Measurements from ENCODE around the gene RAPGEF2.
"Not testable (repeated sequence)": the region's sequence is repeated elsewhere in the genome, so short reads cannot be mapped to it uniquely, and the experiment has no call there.

Gene RAPGEF2

DNA sequence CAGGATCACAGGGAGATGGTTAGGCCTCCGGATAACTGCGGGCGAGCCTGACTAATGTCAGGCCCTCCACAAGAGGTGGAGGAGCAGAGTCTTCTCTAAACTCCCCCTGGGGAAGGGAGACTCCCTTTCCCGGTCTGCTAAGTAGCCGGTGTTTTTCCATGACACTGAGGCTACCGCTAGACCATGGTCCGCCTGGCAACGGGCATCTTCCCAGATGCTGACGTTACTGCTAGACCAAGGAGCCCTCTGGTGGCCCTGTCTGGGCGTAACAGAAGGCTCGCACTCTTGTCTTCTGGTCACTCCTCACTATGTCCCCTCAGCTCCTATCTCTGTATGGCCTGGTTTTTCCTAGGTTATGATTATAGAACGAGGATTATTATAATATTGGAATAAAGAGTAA, 213.0 kb downstream of the RAPGEF2 start:
- not testable (repeated sequence) for DNase-seq (ENCODE audit: low read depth)

DNA sequence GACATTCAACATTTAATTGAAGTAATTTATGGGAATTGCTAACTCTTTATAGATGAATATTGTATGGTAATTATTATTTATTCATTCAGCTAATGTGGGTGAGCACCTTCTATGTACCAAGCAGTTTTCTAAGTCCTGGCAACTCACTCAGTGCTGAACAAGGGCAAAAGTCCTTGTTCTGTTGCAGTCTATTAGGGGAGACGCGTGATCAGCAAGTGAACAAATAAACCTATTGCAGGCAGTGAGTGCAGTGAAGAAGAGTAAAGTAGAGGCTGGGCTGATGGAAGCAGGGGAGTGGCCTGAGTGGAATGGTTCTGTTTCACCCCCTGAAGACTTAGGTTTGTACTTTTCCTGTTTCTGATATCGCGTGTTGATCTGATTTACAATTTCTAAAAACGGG, 214.3 kb downstream of the RAPGEF2 start:
- DNase-seq (ENCODE audit: low read depth): no peak

DNA sequence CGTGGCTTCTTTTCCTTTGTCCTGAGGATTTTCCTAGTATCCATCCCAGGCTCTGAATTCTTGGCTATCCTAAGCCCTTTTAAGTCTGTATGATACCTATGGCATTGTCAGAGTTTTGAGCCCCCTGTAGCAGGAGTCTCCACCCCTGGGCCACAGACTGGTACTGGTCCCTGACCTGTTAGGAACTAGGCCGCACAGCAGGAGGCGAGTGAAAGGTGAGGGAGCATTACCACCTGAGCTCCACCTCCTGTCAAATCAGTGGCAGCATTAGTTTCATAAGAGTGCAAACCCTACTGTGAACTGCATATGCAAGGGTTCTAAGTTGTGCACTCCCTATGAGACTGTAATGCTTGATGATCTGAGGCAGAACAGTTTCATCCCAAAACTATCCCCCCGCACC, 216.1 kb downstream of the RAPGEF2 start:
- no peak for DNase-seq (ENCODE audit: low read depth)

DNA sequence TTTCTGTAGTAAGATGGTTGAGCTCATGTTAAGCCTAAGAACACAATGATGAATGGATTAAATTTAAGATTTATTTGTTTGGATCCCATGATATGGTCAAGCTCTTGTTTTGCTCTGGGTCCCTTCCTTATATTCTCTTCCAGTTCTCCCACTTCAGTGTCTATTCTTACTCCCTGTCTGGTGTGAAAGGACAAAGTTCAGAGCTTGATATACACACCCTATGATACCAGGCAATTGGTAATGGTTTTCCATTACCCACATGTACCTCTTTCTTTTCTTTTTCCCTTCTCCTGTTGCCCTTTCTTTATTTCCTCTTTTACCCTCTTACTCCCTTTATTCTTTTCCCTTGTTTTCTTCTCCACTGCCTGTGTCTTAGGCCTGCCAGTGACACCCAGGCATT, 223.6 kb downstream of the RAPGEF2 start:
- no peak for DNase-seq (ENCODE audit: low read depth)

DNA sequence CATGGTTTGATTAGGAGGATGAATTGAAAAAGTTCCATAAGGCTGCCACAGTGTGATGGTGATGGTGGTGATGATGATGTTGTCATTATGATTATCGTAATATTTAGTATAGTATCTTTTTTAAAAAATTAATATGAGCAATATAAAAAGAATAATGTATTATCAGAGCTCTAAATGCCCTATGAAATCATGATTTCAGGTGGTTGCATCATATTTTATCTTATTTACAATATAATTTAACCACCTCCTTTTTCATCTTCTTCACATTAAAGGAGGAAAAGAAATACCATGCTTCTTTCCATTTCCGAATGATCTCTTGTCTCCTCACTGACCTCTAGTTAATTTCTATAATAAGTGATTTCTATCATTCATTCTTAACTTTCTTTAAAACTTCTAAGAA, 225.9 kb downstream of the RAPGEF2 start:
- no peak for DNase-seq (ENCODE audit: low read depth)

DNA sequence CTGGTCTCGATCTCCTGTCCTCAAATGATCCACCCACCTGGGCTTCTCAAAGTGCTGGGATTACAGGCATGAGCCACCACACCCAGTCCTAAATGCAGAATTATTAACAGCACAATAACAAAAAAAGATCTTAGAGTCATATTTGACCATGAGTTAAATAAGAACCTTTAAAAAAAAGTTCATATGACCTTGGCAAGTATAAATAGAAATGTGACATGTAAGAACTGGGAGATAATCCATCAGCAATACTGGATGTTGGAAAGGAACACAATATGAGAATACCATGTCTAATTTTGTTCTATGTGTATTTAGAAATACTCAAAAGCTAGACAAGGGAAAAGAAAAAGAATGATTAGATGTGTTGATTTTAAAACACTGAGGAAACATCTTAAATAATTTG, 231.6 kb downstream of the RAPGEF2 start:
- no peak for DNase-seq (ENCODE audit: low read depth)

DNA sequence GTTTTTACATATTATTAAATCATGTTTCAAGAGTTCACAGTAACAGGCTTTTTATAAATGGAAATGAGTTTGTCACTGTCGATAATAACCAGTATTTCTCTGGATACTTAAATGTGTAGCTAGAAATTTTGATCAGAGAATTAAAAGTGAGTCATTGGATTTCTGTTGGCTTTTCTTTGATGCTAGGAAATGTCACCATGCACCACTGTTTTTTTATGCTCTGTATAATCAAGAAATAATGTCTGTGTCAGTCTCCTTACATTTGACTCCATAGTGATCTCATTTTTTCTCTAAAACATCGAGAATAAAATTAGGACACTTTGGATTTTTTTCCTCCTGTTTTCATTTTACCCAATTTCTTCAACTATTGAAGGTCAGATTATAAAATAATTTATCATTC, 234.2 kb downstream of the RAPGEF2 start:
- no peak for DNase-seq (ENCODE audit: low read depth)

DNA sequence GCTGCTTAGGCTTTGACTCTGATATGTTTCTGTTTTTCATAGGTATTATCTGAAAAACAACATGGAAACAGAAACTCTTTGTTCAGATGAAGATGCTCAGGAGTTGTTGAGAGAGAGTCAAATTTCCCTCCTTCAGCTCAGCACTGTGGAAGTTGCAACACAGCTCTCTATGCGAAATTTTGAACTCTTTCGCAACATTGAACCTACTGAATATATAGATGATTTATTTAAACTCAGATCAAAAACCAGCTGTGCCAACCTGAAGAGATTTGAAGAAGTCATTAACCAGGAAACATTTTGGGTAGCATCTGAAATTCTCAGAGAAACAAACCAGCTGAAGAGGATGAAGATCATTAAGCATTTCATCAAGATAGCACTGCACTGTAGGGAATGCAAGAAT, 238.6 kb downstream of the RAPGEF2 start:
- no peak for DNase-seq (ENCODE audit: low read depth)

DNA sequence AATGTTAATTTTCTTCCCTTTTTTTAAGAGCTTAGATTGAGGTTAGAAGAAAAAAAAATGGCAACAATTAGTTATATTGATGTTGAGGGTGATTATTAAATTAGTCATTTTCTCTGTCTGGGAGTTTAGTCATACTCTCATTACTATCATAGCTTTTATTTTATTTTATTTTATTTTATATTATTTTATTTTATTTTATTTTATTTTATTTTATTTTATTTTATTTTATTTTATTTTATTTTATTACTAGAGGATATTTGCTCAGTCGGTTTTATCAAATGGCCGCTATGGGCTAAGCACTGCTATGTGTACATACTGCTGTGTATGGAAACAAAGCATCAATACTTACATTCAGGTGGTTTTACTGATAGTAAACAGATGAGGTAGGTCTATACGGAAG, 239.5 kb downstream of the RAPGEF2 start:
- no peak for DNase-seq (ENCODE audit: low read depth)

DNA sequence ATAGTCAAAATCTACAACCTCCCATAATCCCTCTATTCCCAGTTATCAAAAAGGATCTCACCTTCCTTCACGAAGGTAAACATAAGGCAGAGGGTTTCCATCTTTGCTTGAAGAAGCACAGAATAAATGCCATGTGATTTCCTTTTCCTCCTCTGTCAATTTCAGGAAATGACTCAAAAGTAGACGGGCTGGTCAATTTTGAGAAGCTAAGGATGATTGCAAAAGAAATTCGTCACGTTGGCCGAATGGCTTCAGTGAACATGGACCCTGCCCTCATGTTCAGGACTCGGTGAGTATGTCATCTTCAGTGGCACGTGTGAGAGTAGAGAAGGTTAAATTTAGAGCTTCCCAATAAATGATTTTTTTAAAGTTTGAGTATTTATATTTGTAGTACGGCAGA, 240.2 kb downstream of the RAPGEF2 start:
- DNase-seq (ENCODE audit: low read depth): no peak

DNA sequence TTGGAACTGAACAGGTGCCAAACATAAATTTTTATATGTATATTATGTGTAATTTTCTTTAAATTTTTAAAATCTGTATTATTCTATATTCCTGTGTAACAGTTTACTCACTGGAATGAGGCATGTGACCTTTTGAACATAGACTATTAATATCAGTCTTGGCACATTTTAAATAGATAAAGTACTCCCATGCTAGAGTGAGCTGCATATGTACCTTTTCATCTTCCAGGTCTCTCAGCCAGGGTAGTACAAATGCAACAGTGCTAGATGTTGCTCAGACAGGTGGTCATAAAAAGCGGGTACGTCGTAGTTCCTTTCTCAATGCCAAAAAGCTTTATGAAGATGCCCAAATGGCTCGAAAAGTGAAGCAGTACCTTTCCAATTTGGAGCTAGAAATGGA, 242.0 kb downstream of the RAPGEF2 start:
- DNase-seq (ENCODE audit: low read depth): no peak

DNA sequence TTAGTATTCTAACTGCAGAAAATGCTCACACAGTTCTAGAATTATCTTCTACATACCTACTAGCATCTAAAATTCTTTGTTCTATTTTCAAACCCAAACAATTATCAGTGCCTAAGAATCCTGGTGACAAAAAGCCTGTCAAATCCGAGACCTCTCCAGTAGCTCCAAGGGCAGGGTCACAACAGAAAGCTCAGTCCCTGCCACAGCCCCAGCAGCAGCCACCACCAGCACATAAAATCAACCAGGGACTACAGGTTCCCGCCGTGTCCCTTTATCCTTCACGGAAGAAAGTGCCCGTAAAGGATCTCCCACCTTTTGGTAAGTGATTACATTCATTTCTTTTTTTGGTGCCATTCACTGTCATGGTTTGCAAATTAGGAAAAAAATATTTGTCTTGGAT, 243.8 kb downstream of the RAPGEF2 start:
- no peak for DNase-seq (ENCODE audit: low read depth)

DNA sequence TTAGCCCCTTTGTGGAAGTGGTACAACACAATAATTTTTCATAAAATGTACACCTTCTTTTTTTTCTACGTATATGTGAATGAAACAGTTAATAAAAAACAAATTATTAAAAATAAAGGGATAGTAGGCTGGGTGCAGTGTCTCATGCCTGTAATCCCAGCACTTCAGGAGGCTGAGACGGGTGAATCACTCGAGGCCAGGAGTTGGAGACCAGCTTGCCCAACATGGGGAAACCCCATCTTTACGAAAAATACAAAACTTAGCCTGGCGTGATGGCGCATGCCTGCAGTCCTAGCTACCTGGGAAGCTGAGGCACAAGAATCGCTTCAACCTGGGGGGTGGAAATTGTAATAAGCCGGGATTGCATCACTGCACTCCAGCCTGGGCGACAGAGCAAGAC, 244.9 kb downstream of the RAPGEF2 start:
- no peak for DNase-seq (ENCODE audit: low read depth)

DNA sequence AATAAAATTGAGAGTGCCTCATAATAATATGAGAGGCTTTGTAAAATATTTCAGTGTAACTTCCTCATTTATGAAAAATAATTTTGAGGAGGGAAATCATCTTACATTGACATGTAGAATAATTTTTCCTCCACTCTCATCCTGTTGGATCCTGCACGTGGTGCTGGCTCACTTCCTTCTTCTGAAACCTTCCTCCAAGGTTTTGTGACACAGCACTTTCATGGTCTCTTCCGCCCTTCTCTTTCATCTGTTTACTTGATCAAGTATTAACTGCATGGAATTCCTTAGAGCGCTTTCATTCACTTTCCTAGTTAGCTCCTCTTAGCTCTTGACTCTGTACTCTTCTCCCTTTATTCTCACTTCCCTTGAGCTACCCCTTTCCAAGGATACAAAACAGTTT, 246.5 kb downstream of the RAPGEF2 start:
- no peak for DNase-seq (ENCODE audit: low read depth)

DNA sequence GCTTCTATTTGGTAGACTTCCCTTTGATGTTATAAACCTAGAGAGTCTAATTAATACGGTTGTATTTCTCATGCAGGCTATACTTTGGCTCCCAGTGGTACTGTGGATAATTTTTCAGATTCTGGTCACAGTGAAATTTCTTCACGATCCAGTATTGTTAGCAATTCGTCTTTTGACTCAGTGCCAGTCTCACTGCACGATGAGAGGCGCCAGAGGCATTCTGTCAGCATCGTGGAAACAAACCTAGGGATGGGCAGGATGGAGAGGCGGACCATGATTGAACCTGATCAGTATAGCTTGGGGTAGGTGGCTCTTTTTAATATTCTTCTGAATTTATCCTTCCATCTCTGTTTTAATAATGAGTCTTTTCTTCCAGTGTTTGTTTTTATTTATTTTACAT, 249.7 kb downstream of the RAPGEF2 start:
- DNase-seq (ENCODE audit: low read depth): no peak

DNA sequence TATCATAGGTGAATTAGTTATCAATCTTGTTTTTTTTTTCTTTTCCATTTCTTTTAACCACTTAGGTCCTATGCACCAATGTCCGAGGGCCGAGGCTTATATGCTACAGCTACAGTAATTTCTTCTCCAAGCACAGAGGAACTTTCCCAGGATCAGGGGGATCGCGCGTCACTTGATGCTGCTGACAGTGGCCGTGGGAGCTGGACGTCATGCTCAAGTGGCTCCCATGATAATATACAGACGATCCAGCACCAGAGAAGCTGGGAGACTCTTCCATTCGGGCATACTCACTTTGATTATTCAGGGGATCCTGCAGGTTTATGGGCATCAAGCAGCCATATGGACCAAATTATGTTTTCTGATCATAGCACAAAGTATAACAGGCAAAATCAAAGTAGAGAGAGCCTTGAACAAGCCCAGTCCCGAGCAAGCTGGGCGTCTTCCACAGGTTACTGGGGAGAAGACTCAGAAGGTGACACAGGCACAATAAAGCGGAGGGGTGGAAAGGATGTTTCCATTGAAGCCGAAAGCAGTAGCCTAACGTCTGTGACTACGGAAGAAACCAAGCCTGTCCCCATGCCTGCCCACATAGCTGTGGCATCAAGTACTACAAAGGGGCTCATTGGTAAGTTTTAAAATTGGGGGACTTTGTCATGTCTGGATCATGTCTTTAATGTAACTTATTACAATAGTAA, 250.7 kb downstream of the RAPGEF2 start:
- DNase-seq (ENCODE audit: low read depth): no peak

DNA sequence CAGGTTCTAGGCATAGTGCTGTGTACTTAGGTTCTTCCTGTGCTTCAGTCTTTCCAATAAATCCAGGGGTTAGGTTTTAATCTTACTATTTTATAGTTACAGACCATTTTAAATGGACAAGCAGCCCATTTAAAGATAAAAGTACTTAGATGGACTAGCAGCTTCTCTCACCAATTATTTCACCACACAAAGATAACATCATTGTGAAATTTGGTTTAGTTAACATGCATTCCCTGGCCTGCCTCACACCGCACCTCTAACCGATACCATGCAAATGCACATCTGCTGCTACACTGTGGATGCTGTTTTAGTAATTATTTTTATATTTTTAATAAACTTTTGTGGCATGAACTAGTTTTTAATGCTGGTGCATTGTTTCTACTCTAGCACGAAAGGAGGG, 252.6 kb downstream of the RAPGEF2 start:
- no peak for DNase-seq (ENCODE audit: low read depth)

DNA sequence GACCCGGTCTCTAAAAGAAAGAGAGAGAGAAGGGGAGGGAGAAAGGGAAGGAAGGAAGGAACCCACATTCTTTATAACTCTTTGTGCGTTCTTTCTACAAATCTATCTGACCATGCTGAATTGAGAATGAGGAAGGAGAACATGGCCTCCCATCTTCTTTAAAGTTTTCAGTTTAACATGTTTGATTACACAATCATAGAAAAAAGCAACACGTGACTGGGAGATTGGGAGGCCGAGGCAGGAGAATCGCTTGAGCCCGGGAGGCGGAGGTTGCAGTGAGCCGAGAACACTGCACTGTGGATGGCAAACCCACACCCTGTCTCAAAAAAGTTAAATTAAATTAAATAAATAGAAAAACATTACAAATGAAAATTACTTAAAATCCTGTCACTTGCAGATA, 254.5 kb downstream of the RAPGEF2 start:
- DNase-seq (ENCODE audit: low read depth): no peak

DNA sequence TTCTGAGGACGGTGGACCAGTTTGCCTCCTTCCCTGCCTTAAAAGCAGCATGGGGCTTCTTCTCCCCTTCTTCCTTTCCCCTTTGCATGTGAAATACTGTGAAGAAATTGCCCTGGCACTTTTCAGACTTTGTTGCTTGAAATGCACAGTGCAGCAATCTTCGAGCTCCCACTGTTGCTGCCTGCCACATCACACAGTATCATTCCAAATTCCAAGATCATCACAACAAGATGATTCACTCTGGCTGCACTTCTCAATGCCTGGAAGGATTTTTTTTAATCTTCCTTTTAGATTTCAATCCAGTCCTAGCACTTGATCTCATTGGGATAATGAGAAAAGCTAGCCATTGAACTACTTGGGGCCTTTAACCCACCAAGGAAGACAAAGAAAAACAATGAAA, 255.3 kb downstream of the RAPGEF2 start:
- DNase-seq (ENCODE audit: low read depth): peak; percentile 59

DNA sequence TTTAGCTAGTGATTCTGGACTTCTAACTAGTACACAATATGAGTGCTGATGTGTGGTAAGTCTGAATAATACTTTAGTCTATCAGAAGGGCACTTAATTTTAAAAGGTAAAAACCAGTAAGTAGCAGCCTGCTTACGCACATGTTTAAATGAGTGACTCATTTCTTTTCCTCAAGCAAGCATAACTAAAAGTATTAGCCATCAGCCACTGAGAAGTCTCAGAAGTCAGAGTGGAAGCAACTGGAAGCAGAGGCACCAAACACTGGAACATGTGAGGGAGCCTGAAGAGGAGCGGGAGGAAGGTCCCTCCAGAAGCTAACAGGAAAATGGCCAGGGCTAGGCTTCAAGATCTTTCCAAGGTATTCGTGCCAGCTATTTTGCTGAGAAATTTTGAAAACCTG, 257.7 kb downstream of the RAPGEF2 start:
- DNase-seq (ENCODE audit: low read depth): peak; percentile 56

DNA sequence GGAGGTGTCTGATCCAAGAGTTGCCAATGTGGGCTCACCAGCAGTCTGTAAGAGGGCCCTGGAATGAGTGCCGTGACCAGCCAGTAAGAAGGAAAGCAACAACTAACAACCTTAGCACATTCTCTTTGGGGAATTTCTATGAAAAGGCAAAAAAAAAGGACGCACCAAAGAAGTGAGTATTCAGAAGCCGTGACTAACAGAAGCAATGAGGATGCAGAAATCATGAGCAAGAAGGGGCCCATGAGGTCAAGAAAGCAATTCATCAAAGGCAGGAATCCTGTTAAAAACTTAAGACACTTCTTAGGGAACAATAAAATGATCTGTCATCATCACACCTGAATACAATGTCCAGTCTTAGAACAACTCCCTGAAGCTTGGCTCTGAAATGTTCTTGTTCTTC, 260.5 kb downstream of the RAPGEF2 start:
- peak; percentile 56 for DNase-seq (ENCODE audit: low read depth)

DNA sequence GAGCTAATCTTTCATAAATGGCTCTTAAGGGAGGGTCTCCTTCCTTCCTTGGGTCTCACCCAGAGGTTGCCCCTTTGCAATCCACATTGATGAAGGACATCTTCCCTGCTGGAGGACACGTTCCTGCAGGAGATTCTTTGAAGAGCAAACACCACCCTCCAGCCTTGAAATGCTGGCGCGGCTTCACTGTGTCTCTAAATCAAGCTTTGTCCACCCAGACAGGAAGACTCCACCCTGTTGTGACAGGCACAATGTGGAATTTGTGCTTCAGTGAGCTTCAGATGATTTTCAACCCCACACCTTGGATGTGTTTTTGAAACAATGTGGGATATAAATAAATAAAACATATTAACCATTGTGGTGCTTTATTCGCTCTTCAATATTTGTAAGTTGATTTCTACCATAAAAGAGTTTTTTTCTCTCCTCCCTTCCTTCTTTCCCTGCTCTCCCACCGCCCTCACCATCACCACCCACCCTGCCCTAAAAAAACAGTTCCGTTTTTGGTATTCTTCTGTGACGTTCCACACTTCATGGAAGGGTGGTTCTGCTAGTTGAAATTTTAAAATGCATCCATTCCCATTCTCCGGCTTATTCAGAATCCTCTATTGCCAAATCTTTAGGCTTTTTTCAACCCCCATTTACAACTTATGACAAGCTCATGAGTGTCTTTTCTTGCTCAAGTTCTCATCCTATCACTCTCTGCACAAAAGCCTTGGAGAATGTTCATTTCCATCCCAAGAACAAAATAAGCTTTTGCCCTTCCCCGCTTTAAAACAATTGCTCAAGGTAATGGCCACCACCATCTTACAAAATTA, 264.3 kb downstream of the RAPGEF2 start:
- no peak for DNase-seq (ENCODE audit: low read depth)

DNA sequence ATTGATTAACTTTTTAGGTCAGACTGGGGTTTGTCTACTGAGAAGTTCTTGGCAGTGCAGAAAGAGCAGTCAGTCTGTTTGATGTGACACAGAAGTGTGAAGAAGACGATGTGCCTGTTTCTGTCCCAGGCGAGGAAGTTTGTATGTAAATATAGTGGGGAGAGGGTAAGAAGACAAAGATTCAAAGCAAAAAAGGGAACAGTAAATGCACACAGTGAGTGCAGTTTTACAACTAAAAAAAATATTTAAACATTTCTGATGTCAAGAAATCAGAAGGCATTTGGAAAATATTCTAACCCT, 264.9 kb downstream of the RAPGEF2 start:
- DNase-seq (ENCODE audit: low read depth): no peak

DNA sequence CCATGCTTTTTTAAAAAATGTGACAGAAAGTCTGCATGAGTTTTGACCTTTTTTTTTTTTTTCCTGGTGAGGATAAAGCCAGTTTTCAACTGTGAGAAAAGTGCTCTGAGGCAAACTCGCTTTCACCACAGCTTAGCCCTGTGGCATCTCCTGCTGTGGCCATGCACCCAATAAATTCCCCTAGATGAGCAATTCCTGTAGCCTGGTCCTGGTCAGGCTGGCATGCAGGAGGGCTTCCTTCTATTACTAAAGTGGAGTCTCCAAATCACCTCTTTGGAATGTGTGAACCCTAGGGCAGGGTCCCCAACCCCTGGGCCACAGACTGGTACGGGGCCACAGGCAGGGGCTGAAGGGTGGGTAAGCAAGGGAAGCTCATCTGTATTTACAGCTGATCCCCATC, 265.4 kb downstream of the RAPGEF2 start:
- DNase-seq (ENCODE audit: low read depth): no peak

Measured in GM04504 (cell line).